B cell (primary cell): ENCODE data around the gene PPP1R12A. TPM values are rescaled to one million over a fixed set of nuclear protein-coding genes. Genes with fewer than 3 reads are reported as not detected.

Experiments used
- ATAC-seq: fragments of 200-7000 bp; cut with Tn5 transposase; one replicate; pipeline ENCODE4 v1.10.0; 2021; ENCODE audit warnings: low read depth, mild to moderate bottlenecking, moderate number of reproducible peaks, moderate library complexity
- CTCF ChIA-PET: fragments of 350-600 bp; sonication (Branson Sonifier 250); formaldehyde crosslinking; loops from one replicate; lab custom pipeline; 2021; ENCODE audit warnings: antibody characterized with exemption, inconsistent platforms; lab: Charles Lee
- POLR2A ChIA-PET: fragments of 350-600 bp; sonication (Branson Sonifier 250); formaldehyde crosslinking; loops from one replicate; lab custom pipeline; 2021; ENCODE audit warnings: antibody characterized with exemption; lab: Charles Lee
- DNase-seq: peaks from one replicate; pipeline ENCODE4 v3.0.0; 2013
- H2AFZ ChIP-seq: 2 replicates; pipeline ENCODE4 v1.6.1; 2012; ENCODE audit warnings: mild to moderate bottlenecking, low read depth, low read length; ENCODE audit not compliant: insufficient read depth, poor library complexity, severe bottlenecking
- H3K27ac ChIP-seq, 2 donors: 1 replicate in 1 of 2; 2 replicates in 1 of 2; pipeline ENCODE4 v1.5.1; 2012 to 2013; ENCODE audit warnings: low read length in 2 of 2, mild to moderate bottlenecking in 2 of 2, moderate library complexity in 1 of 2
- H3K27me3 ChIP-seq, 4 experiments: fragments of 200-600 bp in 1 of 4; sonication (generic) in 1 of 4; replicated peaks in 1 of 4; 1 replicate in 2 of 4; 2 replicates in 2 of 4; pipeline versions ENCODE4 v1.6.1 to v1.7.0; 2013 to 2016; ENCODE audit warnings: low read length in 3 of 4, mild to moderate bottlenecking in 2 of 4, mixed read lengths in 1 of 4, moderate library complexity in 1 of 4; ENCODE audit not compliant: insufficient read depth in 4 of 4, control insufficient read depth in 3 of 4; ENCODE audit errors: control extremely low read depth in 1 of 4
- H3K36me3 ChIP-seq, 2 experiments: replicated peaks in 1 of 2; 1 replicate in 1 of 2; 2 replicates in 1 of 2; pipeline versions ENCODE4 v1.6.1 to v1.7.1; 2013; ENCODE audit warnings: low read length in 1 of 2; ENCODE audit not compliant: insufficient read depth in 2 of 2, control insufficient read depth in 1 of 2; ENCODE audit errors: control extremely low read depth in 1 of 2, extremely low read depth in 1 of 2
- H3K4me1 ChIP-seq, 2 donors: fragments of 200-600 bp in 1 of 2; sonication (generic) in 1 of 2; 1 replicate in 1 of 2; 2 replicates in 1 of 2; pipeline versions ENCODE4 v1.5.1 to v1.6.1; 2013 to 2017; ENCODE audit warnings: low read length in 2 of 2; ENCODE audit not compliant: control insufficient read depth in 2 of 2, insufficient read depth in 2 of 2
- H3K4me2 ChIP-seq: replicated peaks from 2 replicates; pipeline ENCODE3; 2012; ENCODE audit warnings: mild to moderate bottlenecking, low read depth, low read length; ENCODE audit not compliant: poor library complexity, severe bottlenecking
- H3K4me3 ChIP-seq, 5 experiments: fragments of 200-600 bp in 1 of 5; sonication (generic) in 1 of 5; 1 replicate in 3 of 5; 2 replicates in 2 of 5; pipeline versions ENCODE4 v1.5.1 to v1.7.0; 2011 to 2016; ENCODE audit warnings: low read length in 4 of 5, mild to moderate bottlenecking in 4 of 5, low read depth in 2 of 5, control low read depth in 1 of 5, moderate library complexity in 1 of 5; ENCODE audit not compliant: insufficient read depth in 1 of 5; ENCODE audit errors: control extremely low read depth in 1 of 5, extremely low read depth in 1 of 5
- H3K79me2 ChIP-seq: fragments of 200-600 bp; sonication (generic); one replicate; pipeline ENCODE4 v1.6.0; 2016; ENCODE audit warnings: low read length; ENCODE audit not compliant: control insufficient read depth, insufficient read depth
- H3K9ac ChIP-seq: fragments of 200-600 bp; sonication (generic); 2 replicates; pipeline ENCODE4 v1.6.1; 2017; ENCODE audit warnings: mild to moderate bottlenecking, low read length, moderate library complexity
- H3K9me3 ChIP-seq, 3 donors: one replicate each; pipeline versions ENCODE4 v1.6.1 to v1.7.1; 2013; ENCODE audit warnings: low read length in 2 of 3; ENCODE audit not compliant: control insufficient read depth in 2 of 3, insufficient read depth in 1 of 3; ENCODE audit errors: control extremely low read depth in 1 of 3
- H4K20me1 ChIP-seq: 2 replicates; pipeline ENCODE4 v1.6.0; 2012; ENCODE audit warnings: mild to moderate bottlenecking, low read length; ENCODE audit not compliant: insufficient read depth, control insufficient read depth, poor library complexity, severe bottlenecking
- H3K27ac Mint-ChIP-seq: one replicate; pipeline ENCODE4 v1.8.0; 2021; ENCODE audit warnings: mixed read lengths
- H3K27me3 Mint-ChIP-seq: one replicate; pipeline ENCODE4 v1.8.0; 2021; ENCODE audit warnings: mixed read lengths
- H3K4me1 Mint-ChIP-seq: one replicate; pipeline ENCODE4 v1.8.0; 2021; ENCODE audit warnings: mixed read lengths
- H3K4me3 Mint-ChIP-seq: one replicate; pipeline ENCODE4 v1.8.0; 2021; ENCODE audit warnings: mixed read lengths
- H3K9me3 Mint-ChIP-seq: one replicate; pipeline ENCODE4 v1.8.0; 2022; ENCODE audit warnings: mixed read lengths; ENCODE audit not compliant: insufficient read depth
- EZH2 ChIP-seq: IDR thresholded peaks from 2 replicates; pipeline ENCODE4 v1.6.1; 2012; ENCODE audit warnings: borderline replicate concordance, low read depth, mild to moderate bottlenecking, moderate library complexity, low read length; ENCODE audit not compliant: insufficient read depth, poor library complexity, severe bottlenecking
- WGBS: methylation state at CpG from one replicate; pipeline ENCODE4 v1.1.5; 2013; ENCODE audit warnings: missing lambda C conversion rate; ENCODE audit not compliant: insufficient coverage; 5-methylcytosine and 5-hydroxymethylcytosine counted together
- intact Hi-C: fragments of 100-400 bp; cut with micrococcal nuclease; formaldehyde crosslinking; loops from one replicate; pipeline ENCODE4 v1.10.0; 2022
- polyA plus RNA-seq: library from polyadenylated mRNA; depleted of rRNA; stranded (reverse); fragments of >200 nt; gene quantifications from 2 replicates; pipeline ENCODE4 v1.2.3, GENCODE V29; 2012
- total RNA-seq, 2 donors: library from RNA; stranded (reverse); fragments of 120-200 nt in 1 of 2; gene quantifications; 1 replicate in 1 of 2; 2 replicates in 1 of 2; pipeline versions ENCODE4 v1.2.3 to v1.2.4, GENCODE V29; 2013 to 2022
- TF ChIP-seq, protein P1 (sequence below): fragments of 200-600 bp; IDR thresholded peaks from one replicate; pipeline ENCODE4 v1.8.0; 2022; ENCODE audit warnings: antibody characterized with exemption, mild to moderate bottlenecking

The PPP1R12A gene
- total and polyA plus RNA-seq, 2 donors (not counting 1 experiment from before 2014, with no cell fraction given) = 18.3 to 110 TPM

DNA sequence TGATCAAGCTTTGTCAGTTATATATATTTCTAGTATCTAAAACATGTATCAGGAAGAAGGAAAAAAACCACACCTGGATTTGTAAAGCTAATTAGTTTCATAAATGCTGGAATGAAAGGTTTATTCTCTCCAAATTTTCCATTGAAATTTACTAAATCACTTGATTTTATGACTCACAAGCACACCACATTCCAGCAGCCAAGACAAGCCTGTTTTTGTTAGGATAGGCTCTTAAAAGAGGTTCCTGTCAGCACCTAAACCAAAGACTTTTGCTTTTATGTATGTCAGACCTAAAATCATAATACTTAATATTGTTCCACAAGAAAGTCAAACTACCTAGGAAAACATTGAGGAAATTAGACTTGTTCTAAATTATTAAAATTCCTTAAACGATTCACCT, 158.8 kb downstream of the PPP1R12A start:
- Histone ChIP-seq H3K9ac (no peak overlapping the region), H2AFZ (no peak overlapping the region), H3K79me2 (no peaks in the 10 kb centered on the region), H3K27me3 (no peaks in the 10 kb centered on the region), H3K4me2 (no peak overlapping the region), H3K36me3 (peaks cover 15 to 40% of the 10 kb centered on the region in 2 experiments), H3K4me1 (no peaks in the 10 kb centered on the region), H3K4me3 (no peak overlapping the region), H3K9me3 (no peaks in the 10 kb centered on the region), H4K20me1 (no peaks in the 10 kb centered on the region), H3K27ac (no peak overlapping the region)
- WGBS = no CpG with 5 or more reads among the region's 1 CpG
- intact Hi-C loops = no loop called here
- Mint-ChIP-seq H3K9me3 (no peaks in the 10 kb centered on the region), H3K4me3 (no peak overlapping the region), H3K27me3 (no peaks in the 10 kb centered on the region), H3K27ac (no peak overlapping the region), H3K4me1 (no peaks in the 10 kb centered on the region)
- CTCF ChIA-PET = interaction anchor here (1.3 kb wide), 1 partner anchor 9 kb away, joined by 4 read pairs; no protein-coding TSS in a partner anchor
- TF ChIP-seq EZH2 = no peak
- TF ChIP-seq, protein P1, sequence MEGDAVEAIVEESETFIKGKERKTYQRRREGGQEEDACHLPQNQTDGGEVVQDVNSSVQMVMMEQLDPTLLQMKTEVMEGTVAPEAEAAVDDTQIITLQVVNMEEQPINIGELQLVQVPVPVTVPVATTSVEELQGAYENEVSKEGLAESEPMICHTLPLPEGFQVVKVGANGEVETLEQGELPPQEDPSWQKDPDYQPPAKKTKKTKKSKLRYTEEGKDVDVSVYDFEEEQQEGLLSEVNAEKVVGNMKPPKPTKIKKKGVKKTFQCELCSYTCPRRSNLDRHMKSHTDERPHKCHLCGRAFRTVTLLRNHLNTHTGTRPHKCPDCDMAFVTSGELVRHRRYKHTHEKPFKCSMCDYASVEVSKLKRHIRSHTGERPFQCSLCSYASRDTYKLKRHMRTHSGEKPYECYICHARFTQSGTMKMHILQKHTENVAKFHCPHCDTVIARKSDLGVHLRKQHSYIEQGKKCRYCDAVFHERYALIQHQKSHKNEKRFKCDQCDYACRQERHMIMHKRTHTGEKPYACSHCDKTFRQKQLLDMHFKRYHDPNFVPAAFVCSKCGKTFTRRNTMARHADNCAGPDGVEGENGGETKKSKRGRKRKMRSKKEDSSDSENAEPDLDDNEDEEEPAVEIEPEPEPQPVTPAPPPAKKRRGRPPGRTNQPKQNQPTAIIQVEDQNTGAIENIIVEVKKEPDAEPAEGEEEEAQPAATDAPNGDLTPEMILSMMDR = no peak
- POLR2A ChIA-PET = no interaction called here
- DNase-seq = no peak
- no peak for ATAC-seq

DNA sequence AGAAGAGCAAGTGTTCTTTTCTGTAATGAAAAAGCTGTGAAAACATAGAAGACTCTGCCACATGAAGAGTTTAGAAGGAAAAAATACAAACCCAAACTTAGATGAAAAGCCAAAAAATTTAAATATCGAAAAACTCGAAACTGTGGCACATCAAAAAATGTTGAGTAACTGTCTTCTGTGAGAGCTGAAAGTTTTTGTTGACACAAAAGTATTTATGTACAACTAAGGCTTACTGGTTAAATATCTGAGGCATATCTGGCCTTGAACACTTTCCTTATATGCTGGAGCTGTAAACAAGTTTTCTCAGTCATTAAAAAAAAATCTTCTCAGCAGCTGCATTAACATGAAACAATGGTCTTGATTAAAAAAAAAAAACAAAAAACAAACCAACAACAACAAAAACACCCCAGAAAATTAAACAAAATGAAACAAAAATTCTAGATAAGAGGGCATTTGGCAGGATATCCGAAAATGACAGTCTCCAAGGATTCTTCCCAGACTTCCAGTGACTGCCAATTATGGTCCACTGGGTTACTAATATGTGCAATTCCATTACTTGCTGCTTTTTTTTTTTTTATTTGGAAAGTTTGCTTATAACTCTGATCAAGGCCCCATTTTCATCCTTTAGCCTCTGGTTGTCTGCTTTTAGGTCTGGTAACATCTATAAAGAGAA, 159.4 kb downstream of the PPP1R12A start:
- H3K79me2 ChIP-seq = no peaks in the 10 kb centered on the region
- no peaks in the 10 kb centered on the region for H3K27me3 ChIP-seq
- no peaks in the 10 kb centered on the region for H3K9me3 ChIP-seq
- H3K4me2 ChIP-seq = no peak overlapping the region
- peaks cover 12 to 40% of the 10 kb centered on the region in 2 experiments for H3K36me3 ChIP-seq
- Mint-ChIP-seq H3K27ac (no peak overlapping the region), H3K9me3 (no peaks in the 10 kb centered on the region), H3K4me3 (no peak overlapping the region), H3K27me3 (no peaks in the 10 kb centered on the region), H3K4me1 (no peaks in the 10 kb centered on the region)
- no peak for ATAC-seq
- intact Hi-C loops = no loop called here
- no peaks in the 10 kb centered on the region for H4K20me1 ChIP-seq
- no peak overlapping the region for H3K4me3 ChIP-seq
- DNase-seq = no peak
- H2AFZ ChIP-seq = no peak overlapping the region
- TF ChIP-seq, protein P1 = no peak
- TF ChIP-seq EZH2 = no peak
- ChIA-PET POLR2A (no interaction called here), CTCF (interaction anchor here (1.3 kb wide), 1 partner anchor 8 kb away, joined by 4 read pairs; no protein-coding TSS in a partner anchor)
- no peak overlapping the region for H3K27ac ChIP-seq
- no peaks in the 10 kb centered on the region for H3K4me1 ChIP-seq
- H3K9ac ChIP-seq = no peak overlapping the region
- no CpG with 5 or more reads among the region's 3 CpGs for WGBS
